ENCODE measurements around the gene IL17RE.
"Not testable (repeated sequence)": the region's sequence is repeated elsewhere in the genome, so short reads cannot be mapped to it uniquely, and the experiment has no call there.

Gene IL17RE, protein sequence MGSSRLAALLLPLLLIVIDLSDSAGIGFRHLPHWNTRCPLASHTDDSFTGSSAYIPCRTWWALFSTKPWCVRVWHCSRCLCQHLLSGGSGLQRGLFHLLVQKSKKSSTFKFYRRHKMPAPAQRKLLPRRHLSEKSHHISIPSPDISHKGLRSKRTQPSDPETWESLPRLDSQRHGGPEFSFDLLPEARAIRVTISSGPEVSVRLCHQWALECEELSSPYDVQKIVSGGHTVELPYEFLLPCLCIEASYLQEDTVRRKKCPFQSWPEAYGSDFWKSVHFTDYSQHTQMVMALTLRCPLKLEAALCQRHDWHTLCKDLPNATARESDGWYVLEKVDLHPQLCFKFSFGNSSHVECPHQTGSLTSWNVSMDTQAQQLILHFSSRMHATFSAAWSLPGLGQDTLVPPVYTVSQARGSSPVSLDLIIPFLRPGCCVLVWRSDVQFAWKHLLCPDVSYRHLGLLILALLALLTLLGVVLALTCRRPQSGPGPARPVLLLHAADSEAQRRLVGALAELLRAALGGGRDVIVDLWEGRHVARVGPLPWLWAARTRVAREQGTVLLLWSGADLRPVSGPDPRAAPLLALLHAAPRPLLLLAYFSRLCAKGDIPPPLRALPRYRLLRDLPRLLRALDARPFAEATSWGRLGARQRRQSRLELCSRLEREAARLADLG
- total RNA-seq: 0.83 to 3.4 reads per million in 2 experiments

DNA sequence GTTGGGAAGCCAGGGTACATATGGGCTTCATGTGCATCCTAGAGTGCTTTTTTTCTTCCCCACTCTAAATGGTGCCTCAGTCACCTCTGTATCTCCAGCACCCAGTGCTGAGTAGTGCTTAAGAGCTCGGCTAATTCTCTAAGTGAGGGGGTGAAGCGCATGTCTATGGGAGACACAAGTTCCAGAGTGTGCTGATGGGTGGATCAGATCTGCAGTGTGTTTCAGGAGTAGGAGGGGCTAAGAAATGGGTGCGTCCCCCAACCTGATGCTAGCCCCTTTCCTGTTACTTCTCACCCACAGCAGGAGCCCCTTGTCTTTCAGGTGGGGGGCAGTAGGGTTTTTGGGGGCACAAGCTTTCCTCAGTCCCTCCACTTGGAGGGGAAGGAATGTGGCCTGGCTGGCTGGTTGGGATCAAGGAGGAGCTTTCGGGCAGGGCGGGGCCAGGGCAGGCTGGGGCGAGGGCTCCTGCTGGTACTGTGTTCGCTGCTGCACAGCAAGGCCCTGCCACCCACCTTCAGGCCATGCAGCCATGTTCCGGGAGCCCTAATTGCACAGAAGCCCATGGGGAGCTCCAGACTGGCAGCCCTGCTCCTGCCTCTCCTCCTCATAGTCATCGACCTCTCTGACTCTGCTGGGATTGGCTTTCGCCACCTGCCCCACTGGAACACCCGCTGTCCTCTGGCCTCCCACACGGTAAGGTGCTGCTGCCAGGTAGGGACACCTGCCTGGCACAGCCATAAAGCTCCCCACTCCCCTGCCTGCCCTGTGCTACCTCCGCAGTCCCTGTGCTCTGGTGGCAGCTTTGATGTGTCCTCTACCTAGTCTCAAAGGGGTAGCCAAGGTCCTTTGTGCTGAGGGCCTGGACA is at the start of gene IL17RE:
Gene IL17RE (plus strand): TSS at position 477 of the 866 bp plus-strand sequence. CDS start 85 bp downstream, at position 562.
- no peak for DNase-seq (ENCODE audit: low read depth)

GRCh38 chr3:9854291-9854940 is 48.2 kb upstream of the IL17RE start:
- DNase-seq (ENCODE audit: low read depth): not testable (repeated sequence)

GRCh38 chr3:9855594-9855993 is 47.1 kb upstream of the IL17RE start:
- no peak for DNase-seq (ENCODE audit: low read depth)

GRCh38 chr3:9859530-9860025 is 43.1 kb upstream of the IL17RE start:
- no peak for DNase-seq (ENCODE audit: low read depth)

- no peak for DNase-seq (ENCODE audit: low read depth)
These were observed 41.4 kb upstream of the IL17RE start for GRCh38 chr3:9861201-9861600.

GRCh38 chr3:9861626-9862130 is 41.0 kb upstream of the IL17RE start:
- DNase-seq (ENCODE audit: low read depth): no peak

DNA sequence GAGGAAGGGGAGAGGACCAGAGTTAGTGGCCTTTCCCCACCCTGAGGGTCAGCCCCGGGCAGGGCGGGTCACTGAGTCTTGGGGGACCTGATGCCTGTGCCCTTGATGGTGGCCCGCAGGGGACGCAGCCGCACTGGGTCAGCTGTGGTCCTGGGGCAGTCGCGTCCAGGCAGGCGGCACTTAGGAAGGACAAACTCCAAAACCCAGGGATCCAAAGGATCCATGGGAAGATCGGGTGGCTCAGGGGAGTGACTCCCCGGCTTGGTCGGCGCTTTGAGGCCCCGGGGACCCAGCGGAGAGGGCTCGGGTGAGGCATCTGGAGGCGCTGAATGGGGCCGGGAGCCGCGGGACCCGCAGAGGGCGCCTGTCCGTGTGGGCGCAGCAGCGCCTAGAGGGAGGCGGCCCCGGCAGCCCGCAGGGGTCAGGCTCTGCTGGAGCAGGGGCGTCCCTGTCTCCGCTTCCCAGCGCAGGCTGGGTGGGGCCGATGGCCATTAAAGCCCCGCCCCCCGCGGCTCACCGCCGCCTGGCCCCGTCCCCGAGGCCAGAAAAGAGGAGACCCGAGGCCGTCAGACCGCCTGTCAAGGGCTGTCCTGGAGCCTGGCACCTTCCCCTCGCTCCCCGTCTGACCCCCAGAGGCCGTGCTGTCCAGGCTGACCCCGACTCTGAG is 40.1 kb upstream of the IL17RE start:
- DNase-seq (ENCODE audit: low read depth): no peak

DNA sequence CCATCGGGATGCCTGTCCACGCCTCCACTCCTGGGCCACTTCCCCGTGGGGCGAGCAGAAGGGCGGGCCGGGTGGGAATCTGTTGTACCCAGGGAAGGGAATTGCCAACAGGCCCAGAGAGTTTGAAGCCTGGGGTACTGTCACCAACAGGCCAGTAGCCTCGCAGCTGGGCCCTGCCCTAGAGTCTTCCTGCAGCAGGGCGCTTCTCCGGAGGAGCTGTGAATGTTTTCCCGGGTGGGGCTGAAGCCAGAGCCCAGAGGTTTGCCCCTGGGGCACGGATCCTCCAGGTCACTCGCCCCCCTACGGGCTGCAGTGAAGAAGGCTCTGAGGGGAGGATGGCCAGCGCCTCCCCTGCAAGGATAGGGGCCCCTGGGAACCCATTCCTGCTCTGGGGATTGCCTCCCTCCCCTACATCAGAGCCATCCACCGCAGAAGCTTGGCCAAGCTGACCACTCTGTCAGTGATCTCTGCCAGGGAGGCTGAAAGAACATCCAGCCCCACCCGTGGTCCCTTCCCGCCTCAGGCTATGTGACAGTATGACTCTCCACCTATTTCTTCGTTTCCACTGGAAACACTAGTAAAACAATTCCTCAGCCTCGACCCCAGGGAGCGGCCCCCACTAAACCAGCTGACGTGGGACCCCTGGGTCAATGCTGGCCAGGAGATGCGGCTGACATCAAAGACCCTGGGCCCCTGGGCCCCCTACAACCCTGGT is 39.4 kb upstream of the IL17RE start:
- no peak for DNase-seq (ENCODE audit: low read depth)

GRCh38 chr3:9864200-9864927 is 38.3 kb upstream of the IL17RE start:
- DNase-seq (ENCODE audit: low read depth): no peak

DNA sequence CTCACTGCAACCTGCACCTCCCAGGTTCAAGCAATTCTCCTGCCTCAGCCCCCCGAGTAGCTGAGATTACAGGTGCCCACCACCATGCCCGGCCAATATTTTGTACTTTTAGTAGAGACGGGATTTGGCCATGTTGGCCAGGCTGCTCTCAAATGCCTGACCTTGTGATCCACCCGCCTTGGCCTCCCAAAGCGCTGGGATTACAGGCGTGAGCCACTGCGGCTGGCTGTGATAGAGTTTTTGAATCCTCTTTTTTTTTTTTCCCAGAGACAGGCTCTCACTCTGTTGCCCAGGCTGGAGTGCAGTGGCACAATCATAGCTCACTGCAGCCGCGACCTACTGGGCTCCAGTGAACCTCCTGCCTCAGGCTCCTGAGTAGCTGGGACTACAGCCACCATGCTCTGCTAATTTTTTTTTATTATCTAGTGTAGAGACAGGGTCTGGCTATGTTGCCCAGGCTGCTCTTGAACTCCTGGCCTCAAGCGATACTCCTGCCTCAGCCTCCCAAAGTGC is 37.5 kb upstream of the IL17RE start:
- DNase-seq (ENCODE audit: low read depth): not testable (repeated sequence)

- no peak for DNase-seq (ENCODE audit: low read depth)
These were observed 36.0 kb upstream of the IL17RE start for GRCh38 chr3:9866639-9867038.

DNA sequence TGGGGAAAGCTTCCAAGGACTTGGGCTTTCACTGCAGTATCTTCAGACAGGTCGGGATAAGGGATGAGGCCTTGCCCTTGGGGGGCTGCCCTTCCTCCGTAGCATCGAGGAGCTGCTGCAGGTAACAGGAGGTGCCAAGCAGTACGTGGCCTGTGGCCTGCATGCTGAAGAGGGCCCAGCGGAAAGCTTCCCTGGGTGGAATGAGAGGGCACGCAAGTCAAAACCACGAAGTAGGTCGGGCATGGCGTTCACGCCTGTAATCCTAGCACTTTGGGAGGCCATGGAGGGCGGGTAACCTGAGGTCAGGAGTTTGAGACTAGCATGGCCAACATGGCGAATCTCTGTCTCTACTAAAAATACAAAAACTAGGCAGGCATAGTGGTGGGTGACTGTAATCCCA is 35.5 kb upstream of the IL17RE start:
- no peak for DNase-seq (ENCODE audit: low read depth)

DNA sequence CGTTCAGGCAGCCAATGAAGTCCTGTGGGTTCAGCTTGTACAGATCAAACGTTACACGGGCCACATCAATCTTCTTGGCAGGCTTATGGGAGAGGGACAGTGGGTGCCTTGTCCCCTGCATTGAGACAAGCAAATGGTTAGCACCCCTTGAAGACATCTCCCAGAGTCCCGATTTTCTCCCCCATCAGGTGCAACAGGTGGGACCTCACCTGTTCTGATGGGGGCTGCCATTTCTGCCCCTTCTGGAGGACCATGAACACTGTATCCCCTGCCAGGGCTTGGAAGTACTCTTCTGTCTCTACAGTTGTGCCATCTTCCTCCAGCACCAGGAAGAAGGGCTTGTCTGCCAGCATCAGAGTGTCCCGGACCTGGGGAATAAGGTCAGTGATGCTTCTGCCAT is 32.7 kb upstream of the IL17RE start:
- no peak for DNase-seq (ENCODE audit: low read depth)

DNA sequence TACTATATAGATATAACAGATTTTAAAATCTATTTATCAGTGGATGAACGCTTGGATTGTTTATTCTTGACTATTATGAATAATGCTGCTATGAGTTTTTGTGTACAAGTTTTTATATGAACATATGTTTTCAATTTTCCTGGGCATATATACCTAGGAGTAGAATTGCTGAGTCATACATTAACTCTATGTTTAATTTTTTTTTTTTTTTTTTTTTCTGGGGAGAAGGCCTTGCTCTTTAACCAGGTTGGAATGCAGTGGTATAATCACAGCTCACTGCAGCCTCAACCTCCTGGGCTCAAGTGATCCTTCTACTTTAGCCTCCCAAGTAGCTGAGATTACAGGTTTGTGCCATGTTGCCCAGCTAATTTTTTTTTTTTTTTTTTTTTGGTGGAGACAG is 31.7 kb upstream of the IL17RE start:
- no peak for DNase-seq (ENCODE audit: low read depth)

- not testable (repeated sequence) for DNase-seq (ENCODE audit: low read depth)
These were observed 30.6 kb upstream of the IL17RE start for GRCh38 chr3:9872067-9872466.

DNA sequence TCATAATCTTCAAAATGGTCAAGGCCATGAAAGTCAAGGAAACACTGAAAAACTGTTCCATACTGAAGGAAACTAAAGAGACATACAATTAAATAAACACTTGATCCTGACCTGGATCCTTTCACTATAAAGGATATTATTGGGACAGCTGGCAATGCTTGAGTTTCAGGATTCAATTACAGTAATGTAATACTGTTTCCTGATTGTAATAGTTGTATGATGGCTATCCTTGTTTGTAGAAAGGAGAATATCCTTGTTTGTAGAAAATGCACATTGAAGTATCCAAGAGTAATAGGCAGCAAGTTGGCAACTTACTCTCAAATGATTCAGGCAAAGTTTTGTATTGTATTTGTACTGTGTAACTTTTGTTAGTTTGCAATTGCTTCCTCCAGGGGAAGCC is 27.2 kb upstream of the IL17RE start:
- DNase-seq (ENCODE audit: low read depth): no peak

DNA sequence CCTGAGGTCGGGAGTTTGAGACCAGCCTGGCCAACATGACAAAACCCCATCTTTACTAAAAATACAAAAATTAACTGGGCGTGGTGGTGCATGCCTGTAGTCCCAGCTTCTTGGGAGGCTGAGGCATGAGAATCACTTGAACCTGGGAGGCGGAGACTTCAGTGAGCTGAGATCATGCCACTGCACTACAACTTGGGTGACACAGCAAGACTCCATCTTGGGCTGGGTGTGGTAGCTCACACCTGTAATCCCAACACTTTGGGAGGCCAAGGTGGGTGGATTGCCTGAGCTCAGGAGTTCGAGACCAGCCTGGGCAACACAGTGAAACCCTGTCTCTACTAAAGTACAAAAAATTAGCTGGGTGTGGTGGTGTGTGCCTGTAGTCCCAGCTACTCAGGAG is 26.4 kb upstream of the IL17RE start:
- DNase-seq (ENCODE audit: low read depth): not testable (repeated sequence)

DNA sequence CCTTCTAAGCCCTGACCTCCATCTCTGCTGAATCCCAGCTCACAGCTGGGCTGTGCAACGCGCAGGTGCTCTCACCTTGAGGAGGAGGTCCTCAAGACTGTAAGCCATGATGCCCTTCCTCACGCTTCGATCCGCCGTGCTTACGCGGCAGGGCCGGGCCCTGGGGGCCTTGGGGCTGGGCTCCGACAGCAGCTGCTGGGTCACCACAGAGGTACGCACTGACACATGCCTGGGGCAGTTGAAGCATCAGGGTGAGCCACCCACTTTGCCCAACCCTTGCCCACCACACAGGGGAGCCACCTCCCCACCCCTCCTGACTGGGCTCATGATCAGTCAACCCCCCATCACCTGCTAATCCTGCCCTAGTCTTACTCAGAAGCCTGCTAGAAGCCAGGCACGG is 25.7 kb upstream of the IL17RE start:
- no peak for DNase-seq (ENCODE audit: low read depth)

DNA sequence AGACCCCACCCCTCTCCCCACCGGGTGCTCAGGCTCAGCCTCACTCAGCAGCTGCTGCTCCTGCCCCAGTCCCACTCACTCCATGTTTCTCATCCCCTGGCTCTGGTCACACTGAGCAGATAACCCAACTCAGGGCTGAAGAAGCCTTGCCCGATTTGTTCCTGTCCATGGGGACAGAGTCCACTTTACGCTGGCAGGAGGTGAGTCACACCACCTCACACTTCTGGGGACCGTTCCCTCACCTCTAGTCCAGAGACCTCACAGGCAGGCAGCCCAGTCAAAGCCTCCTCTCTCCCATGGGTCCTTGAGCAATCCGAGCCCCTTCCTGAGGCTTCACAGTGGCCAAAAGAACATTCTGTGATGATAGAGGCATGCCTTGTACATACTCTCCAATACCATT is 23.9 kb upstream of the IL17RE start:
- no peak for DNase-seq (ENCODE audit: low read depth)
